GM23248 (cell line): ENCODE results near the gene FNTB.

Experiments
- EZH2 ChIP-seq: fragments of 200-600 bp; sonication (generic); IDR thresholded peaks from 2 replicates; pipeline ENCODE4 v1.6.1; 2018; ENCODE audit warnings: antibody characterized with exemption, mild to moderate bottlenecking; ENCODE audit not compliant: insufficient read depth, poor library complexity, severe bottlenecking
- EZH2phosphoT487 ChIP-seq: fragments of 200-600 bp; sonication (generic); IDR thresholded peaks from 2 replicates; pipeline ENCODE4 v1.6.1; 2018; ENCODE audit warnings: antibody characterized with exemption, moderate library complexity, mild to moderate bottlenecking, low read depth; ENCODE audit not compliant: insufficient read depth

DNA sequence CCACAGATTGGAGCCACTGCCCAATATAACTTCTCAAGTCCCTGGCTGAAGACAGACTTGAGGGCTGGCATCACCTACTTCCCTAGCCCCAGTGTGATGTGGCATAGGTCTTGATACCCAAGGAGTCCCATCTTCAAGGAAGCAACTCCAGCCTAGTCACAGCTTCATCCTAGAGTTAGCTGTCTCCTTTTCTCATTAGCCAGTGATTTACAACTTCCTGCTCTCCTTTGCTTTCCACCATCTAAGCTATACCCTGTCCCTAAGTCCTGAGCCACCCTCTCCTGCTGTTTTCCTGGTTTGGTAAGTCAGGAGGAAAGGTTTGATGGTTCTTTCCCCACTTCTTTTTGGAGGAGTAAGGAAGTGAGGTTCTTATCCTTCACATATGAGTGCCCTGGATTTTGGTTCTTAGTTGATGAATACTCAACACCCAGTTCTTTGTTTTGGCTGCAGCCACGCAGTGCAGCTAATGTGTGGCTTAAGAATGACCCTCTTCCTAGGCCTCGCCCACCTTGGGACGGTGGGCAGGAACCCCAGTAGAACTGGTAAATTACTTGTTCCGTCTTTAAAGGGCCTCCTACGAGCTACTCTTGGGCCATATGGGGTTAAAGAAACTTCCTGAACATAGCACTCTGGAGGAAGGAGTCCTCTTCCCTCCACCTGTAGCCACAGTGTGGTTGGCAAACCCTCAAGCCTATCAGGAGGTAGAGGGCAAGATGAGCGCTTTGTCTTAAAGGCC, 40.2 kb upstream of the FNTB start:
- no peak for TF ChIP-seq EZH2
- no peak for TF ChIP-seq EZH2phosphoT487
